Neural progenitor cell (in vitro differentiated cells): Measurements from ENCODE around the gene SRRM5.

Experiments
- CTCF ChIP-seq: fragments of 200-600 bp; sonication (generic); IDR thresholded peaks from 2 replicates; pipeline ENCODE4 v1.5.1; 2017; ENCODE audit warnings: antibody characterized with exemption, mild to moderate bottlenecking
- EZH2 ChIP-seq: fragments of 200-600 bp; sonication (generic); IDR thresholded peaks from 2 replicates; pipeline ENCODE4 v1.6.1; 2017; ENCODE audit warnings: antibody characterized with exemption, mild to moderate bottlenecking, moderate library complexity

GRCh38 chr19:43616306-43616705 lies 4.4 kb downstream of the SRRM5 start:
- TF ChIP-seq CTCF, result no peak
- TF ChIP-seq EZH2, result no peak
